Left lung (tissue), 10 donors: ENCODE measurements around the gene ABAT. TPM values are rescaled to one million over a fixed set of nuclear protein-coding genes. Genes with fewer than 3 reads are reported as not detected.

ENCODE experiments used
- ATAC-seq: fragments of 200-7000 bp; cut with Tn5 transposase; one replicate; pipeline ENCODE4 v1.9.1; 2020; ENCODE audit warnings: moderate library complexity
- DNase-seq, 4 donors: peaks; one replicate each; pipeline ENCODE4 v3.0.0-alpha.2; 2013 to 2020
- H3K27ac ChIP-seq, 2 donors: fragments of 200-600 bp; sonication (generic) in 1 of 2; one replicate each; pipeline versions ENCODE4 v1.5.0 to v1.8.0; 2020 to 2021
- H3K27me3 ChIP-seq, 2 donors: fragments of 200-600 bp; sonication (generic) in 1 of 2; one replicate each; pipeline versions ENCODE4 v1.5.0 to v1.8.0; 2020 to 2021
- H3K36me3 ChIP-seq, 2 donors: fragments of 200-600 bp; sonication (generic) in 1 of 2; one replicate each; pipeline versions ENCODE4 v1.5.0 to v1.8.0; 2020 to 2021
- H3K4me1 ChIP-seq, 2 donors: fragments of 200-600 bp; one replicate each; pipeline ENCODE4 v1.8.0; 2021
- H3K4me3 ChIP-seq, 2 donors: fragments of 200-600 bp; sonication (generic) in 1 of 2; one replicate each; pipeline versions ENCODE4 v1.5.0 to v1.8.0; 2020 to 2021; ENCODE audit warnings: mild to moderate bottlenecking in 1 of 2
- H3K9me3 ChIP-seq, 2 donors: fragments of 200-600 bp; sonication (generic) in 1 of 2; one replicate each; pipeline versions ENCODE4 v1.5.0 to v1.8.0; 2020 to 2021
- intact Hi-C, 2 donors: fragments of 100-400 bp; cut with DNase I; formaldehyde crosslinking; loops; one replicate each; pipeline versions ENCODE4 v1.11.2 to v1.14.2; 2022
- polyA plus RNA-seq, 6 donors: library from polyadenylated mRNA; unstranded; fragments of 120-200 nt; gene quantifications; one replicate each; pipeline ENCODE4 v1.2.1, GENCODE V29; 2013; ENCODE audit not compliant: insufficient read length in 6 of 6
- total RNA-seq, 2 donors: library from RNA; stranded (reverse); fragmentation: NEBNext Ultra II Directional; extraction: Animal tissue kit (Norgen Biotek cat#: 25700); gene quantifications; one replicate each; pipeline ENCODE4 v1.2.1, GENCODE V29; 2021
- TF ChIP-seq, protein P1 (sequence below), 2 donors: fragments of 200-600 bp; sonication (generic) in 1 of 2; IDR thresholded peaks; one replicate each; pipeline versions ENCODE4 v1.5.0 to v1.8.0; 2021; ENCODE audit warnings: antibody characterized with exemption in 2 of 2
- donor health status: DM: no; HTN: yes; CAD: no.
- donor health status: DM: no; HTN: no; CAD: no.

ABAT gene
- total and polyA plus RNA-seq, 8 donors, result 8.0 to 42.6 (median 35.3) TPM

- no peaks in the 10 kb centered on the region for H3K27me3 ChIP-seq
- ATAC-seq (peak; percentile 88), DNase-seq (peak in 1 of 4 donors; percentile 79)
- TF ChIP-seq, protein P1, sequence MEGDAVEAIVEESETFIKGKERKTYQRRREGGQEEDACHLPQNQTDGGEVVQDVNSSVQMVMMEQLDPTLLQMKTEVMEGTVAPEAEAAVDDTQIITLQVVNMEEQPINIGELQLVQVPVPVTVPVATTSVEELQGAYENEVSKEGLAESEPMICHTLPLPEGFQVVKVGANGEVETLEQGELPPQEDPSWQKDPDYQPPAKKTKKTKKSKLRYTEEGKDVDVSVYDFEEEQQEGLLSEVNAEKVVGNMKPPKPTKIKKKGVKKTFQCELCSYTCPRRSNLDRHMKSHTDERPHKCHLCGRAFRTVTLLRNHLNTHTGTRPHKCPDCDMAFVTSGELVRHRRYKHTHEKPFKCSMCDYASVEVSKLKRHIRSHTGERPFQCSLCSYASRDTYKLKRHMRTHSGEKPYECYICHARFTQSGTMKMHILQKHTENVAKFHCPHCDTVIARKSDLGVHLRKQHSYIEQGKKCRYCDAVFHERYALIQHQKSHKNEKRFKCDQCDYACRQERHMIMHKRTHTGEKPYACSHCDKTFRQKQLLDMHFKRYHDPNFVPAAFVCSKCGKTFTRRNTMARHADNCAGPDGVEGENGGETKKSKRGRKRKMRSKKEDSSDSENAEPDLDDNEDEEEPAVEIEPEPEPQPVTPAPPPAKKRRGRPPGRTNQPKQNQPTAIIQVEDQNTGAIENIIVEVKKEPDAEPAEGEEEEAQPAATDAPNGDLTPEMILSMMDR (IDR thresholded peaks at IDR 0.05), result no peak
- H3K9me3 ChIP-seq, result no peaks in the 10 kb centered on the region
- peaks cover 0 to 90% of the 10 kb centered on the region in 2 donors for H3K36me3 ChIP-seq
- H3K4me3 ChIP-seq, result no peak overlapping the region
- intact Hi-C loops, result loop anchor here in 1 of 2 donors (10.0 kb wide), 1 partner anchor 58 kb away; no protein-coding TSS in a partner anchor
- peak overlapping the region; percentile 70 to 98 for H3K27ac ChIP-seq
- H3K4me1 ChIP-seq, result peaks cover 0 to 26% of the 10 kb centered on the region in 2 donors
These were observed 41.7 kb upstream of the ABAT start for GRCh38 chr16:8632675-8633182.

- Histone ChIP-seq H3K4me1 (peaks cover 0 to 26% of the 10 kb centered on the region in 2 donors), H3K27me3 (no peaks in the 10 kb centered on the region), H3K27ac (no peak overlapping the region), H3K9me3 (no peaks in the 10 kb centered on the region), H3K4me3 (no peak overlapping the region), H3K36me3 (peaks cover 0 to 90% of the 10 kb centered on the region in 2 donors)
- TF ChIP-seq, protein P1 (IDR thresholded peaks at IDR 0.05), result no peak
- ATAC-seq (no peak), DNase-seq (no peak)
- intact Hi-C loops, result loop anchor here in 1 of 2 donors (10.0 kb wide), 1 partner anchor 60 kb away; no protein-coding TSS in a partner anchor
These were observed 39.3 kb upstream of the ABAT start for GRCh38 chr16:8634991-8635736.

DNA sequence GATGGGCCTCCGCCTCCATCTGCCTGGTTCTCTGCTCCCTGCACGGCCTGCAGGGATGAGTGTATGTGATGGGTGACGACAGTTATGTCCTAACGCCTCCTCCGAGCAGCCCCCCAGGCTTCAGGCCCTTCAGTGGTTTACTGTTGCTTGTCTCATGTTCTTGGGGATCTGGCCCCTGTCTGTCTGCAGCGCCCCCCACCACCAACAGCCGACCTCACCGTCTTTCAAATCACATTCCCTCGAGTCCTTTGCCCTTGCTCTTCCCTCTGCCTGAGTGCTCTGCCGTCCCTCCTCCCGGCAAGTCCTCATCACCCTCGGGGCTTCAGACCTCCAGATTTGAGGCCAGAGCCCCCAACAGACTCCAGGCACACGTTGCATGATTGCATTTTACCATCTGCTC, 34.7 kb upstream of the ABAT start:
- H3K27ac ChIP-seq, result no peak overlapping the region
- DNase-seq (no peak), ATAC-seq (no peak)
- no peak overlapping the region for H3K4me3 ChIP-seq
- peaks cover 0 to 94% of the 10 kb centered on the region in 2 donors for H3K36me3 ChIP-seq
- no peaks in the 10 kb centered on the region for H3K27me3 ChIP-seq
- peaks cover 0 to 11% of the 10 kb centered on the region in 2 donors for H3K4me1 ChIP-seq
- TF ChIP-seq, protein P1 (IDR thresholded peaks at IDR 0.05), result no peak
- intact Hi-C loops, result loop anchor here in 1 of 2 donors (10.0 kb wide), 1 partner anchor 65 kb away; no protein-coding TSS in a partner anchor
- H3K9me3 ChIP-seq, result no peaks in the 10 kb centered on the region

DNA sequence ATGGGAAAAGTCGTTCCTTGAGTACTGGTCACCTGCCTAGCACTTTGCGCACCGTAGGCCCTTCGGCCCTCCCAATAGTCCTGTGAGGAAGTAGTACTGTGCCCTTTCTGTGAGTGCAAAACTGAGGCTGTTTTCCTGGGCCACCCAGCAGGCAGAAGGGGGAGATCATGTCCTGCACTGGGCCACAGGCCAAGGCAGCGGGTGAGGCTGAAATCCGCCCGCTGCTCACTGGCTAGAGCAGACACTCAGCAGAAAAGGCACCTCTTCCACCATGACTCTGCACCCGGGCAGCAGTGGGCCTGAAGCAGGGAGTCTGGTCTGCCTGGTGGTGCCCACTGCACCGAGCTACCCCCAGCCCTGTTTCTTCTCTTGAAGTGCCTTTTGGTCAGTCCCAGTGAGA, 32.7 kb upstream of the ABAT start:
- Histone ChIP-seq H3K4me3 (no peak overlapping the region), H3K36me3 (peaks cover 0 to 94% of the 10 kb centered on the region in 2 donors), H3K9me3 (no peaks in the 10 kb centered on the region), H3K4me1 (peaks cover 0 to 15% of the 10 kb centered on the region in 2 donors), H3K27me3 (no peaks in the 10 kb centered on the region), H3K27ac (no peak overlapping the region)
- no peak for DNase-seq
- intact Hi-C loops, result no loop called here
- TF ChIP-seq, protein P1 (IDR thresholded peaks at IDR 0.05), result no peak
- no peak for ATAC-seq

GRCh38 chr16:8642146-8642545, 32.3 kb upstream of the ABAT start:
- ATAC-seq (no peak), DNase-seq (no peak)
- H3K4me1 ChIP-seq, result peaks cover 0 to 15% of the 10 kb centered on the region in 2 donors
- TF ChIP-seq, protein P1 (IDR thresholded peaks at IDR 0.05), result no peak
- no peak overlapping the region for H3K4me3 ChIP-seq
- H3K9me3 ChIP-seq, result no peaks in the 10 kb centered on the region
- intact Hi-C loops, result no loop called here
- H3K27ac ChIP-seq, result no peak overlapping the region
- H3K27me3 ChIP-seq, result no peaks in the 10 kb centered on the region
- peaks cover 0 to 94% of the 10 kb centered on the region in 2 donors for H3K36me3 ChIP-seq
